Choroid plexus epithelial cell (primary cell): ENCODE measurements around the gene GMCL1.
"Not testable (repeated sequence)": the region's sequence is repeated elsewhere in the genome, so short reads cannot be mapped to it uniquely, and the experiment has no call there.

ENCODE experiments used
- DNase-seq: peaks from one replicate; pipeline ENCODE4 v3.0.0-alpha.2; 2010; ENCODE audit warnings: low read depth
- H3K4me3 ChIP-seq: 2 replicates; pipeline ENCODE4 v1.5.1; 2011; ENCODE audit warnings: low read depth, mild to moderate bottlenecking, control low read depth, low read length, moderate library complexity
- TF ChIP-seq, protein P1 (sequence below): conservative IDR thresholded peaks from 2 replicates; pipeline ENCODE4 v1.5.1; 2011; ENCODE audit warnings: low read depth, mild to moderate bottlenecking, control low read depth, inconsistent platforms, low read length, moderate library complexity

The GMCL1 gene

DNA sequence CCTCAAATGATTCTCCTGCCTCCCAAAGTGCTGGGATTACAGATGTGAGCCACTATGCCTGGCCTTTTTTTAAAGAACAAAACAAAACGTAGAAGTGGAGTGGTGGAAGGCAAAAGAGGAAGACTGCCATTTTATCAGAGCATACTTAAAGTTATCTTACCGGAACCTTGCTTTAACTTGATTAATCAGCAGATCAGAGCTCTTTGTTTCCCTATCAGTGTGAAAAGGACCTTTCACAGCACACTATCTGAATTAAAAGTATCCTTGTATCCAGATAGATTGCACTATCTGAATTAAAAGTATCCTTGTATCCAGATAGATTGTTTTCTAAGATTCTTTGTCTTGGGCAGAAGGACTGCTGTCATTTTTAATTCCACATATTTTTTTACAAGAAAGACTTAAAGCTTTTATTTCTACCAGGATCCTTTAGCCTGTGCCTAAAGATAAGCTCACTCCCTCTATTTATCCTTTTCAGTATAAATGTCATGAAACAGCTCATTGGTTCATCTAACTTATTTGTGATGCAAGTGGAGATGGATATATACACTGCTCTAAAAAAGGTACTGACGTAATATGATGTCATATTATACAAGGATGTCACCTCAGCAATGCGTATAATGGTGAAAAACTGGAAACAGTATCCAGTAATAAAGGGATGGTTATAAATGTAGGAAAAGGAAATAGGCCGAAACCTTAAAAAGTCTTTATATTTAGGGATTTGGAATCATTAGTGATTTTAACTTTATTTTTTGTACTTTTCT is 17.8 kb downstream of the GMCL1 start:
- TF ChIP-seq, protein P1, sequence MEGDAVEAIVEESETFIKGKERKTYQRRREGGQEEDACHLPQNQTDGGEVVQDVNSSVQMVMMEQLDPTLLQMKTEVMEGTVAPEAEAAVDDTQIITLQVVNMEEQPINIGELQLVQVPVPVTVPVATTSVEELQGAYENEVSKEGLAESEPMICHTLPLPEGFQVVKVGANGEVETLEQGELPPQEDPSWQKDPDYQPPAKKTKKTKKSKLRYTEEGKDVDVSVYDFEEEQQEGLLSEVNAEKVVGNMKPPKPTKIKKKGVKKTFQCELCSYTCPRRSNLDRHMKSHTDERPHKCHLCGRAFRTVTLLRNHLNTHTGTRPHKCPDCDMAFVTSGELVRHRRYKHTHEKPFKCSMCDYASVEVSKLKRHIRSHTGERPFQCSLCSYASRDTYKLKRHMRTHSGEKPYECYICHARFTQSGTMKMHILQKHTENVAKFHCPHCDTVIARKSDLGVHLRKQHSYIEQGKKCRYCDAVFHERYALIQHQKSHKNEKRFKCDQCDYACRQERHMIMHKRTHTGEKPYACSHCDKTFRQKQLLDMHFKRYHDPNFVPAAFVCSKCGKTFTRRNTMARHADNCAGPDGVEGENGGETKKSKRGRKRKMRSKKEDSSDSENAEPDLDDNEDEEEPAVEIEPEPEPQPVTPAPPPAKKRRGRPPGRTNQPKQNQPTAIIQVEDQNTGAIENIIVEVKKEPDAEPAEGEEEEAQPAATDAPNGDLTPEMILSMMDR, result no peak
- no peak for DNase-seq
- H3K4me3 ChIP-seq, result no peak overlapping the region

DNA sequence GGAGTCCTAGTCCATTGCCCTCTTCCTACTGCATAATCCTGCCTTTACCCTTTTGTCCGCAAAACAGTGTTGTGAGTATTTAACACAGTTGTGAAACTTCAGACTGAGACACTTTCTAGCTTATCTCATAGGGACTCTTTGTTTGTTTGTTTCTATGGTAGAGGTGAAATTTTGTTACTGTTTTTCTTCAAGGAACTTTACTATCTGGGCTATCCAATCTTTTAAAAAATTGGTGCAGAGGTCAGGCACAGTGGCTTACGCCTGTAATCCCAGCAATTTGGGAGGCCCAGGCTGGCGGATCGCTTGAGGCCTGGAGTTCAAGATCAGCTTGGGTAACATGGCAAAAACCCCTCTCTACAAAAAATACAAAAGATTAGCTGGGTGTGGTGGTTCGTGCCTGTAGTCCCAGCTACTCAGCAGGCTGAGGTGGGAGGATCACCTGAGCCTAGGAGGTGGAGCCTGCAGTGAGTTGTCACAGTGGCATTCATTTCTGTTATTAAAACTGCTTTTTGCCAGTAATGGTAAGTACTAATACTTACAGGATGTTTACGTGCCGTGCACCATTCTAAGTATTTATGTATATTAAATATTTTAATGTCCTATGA is 18.8 kb downstream of the GMCL1 start:
- H3K4me3 ChIP-seq, result no peak overlapping the region
- TF ChIP-seq, protein P1, result no peak
- DNase-seq, result no peak

DNA sequence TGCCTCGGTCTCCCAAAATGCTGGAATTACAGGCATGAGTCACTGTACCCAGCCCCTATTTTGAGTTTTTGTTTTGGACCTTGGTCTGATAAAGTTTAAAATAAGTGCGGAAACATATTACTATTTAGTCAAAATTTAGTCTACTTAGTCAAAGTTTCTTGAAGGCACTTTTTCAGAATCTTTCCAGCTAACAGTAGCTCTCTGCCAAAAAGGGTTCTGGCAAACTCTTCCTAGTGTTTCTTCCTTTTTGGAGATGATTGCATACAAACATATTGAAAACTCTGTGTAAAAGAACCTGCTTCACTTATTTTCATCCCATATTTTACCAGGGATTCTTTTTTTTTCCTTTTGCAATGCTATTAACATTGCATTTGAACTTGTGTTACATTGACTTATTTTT is 28.8 kb downstream of the GMCL1 start:
- no peak for DNase-seq
- no peak overlapping the region for H3K4me3 ChIP-seq
- TF ChIP-seq, protein P1, result no peak

GRCh38 chr2:69863298-69863697 is 33.8 kb downstream of the GMCL1 start:
- H3K4me3 ChIP-seq, result no peak overlapping the region
- no peak for DNase-seq
- TF ChIP-seq, protein P1, result no peak

- no peak overlapping the region for H3K4me3 ChIP-seq
- no peak for DNase-seq
- TF ChIP-seq, protein P1, result no peak
These were observed 59.0 kb downstream of the GMCL1 start for GRCh38 chr2:69888451-69888850.

- H3K4me3 ChIP-seq, result no peak overlapping the region
- TF ChIP-seq, protein P1, result no peak
- no peak for DNase-seq
These were observed 59.8 kb downstream of the GMCL1 start for GRCh38 chr2:69889302-69889701.

GRCh38 chr2:69890881-69891280 is 61.4 kb downstream of the GMCL1 start:
- TF ChIP-seq, protein P1, result no peak
- no peak for DNase-seq
- H3K4me3 ChIP-seq, result no peak overlapping the region

GRCh38 chr2:69892838-69893424 is 63.5 kb downstream of the GMCL1 start:
- not testable (repeated sequence) for DNase-seq, H3K4me3 ChIP-seq
